SK-N-SH treated with all-trans-retinoic acid at 6 μM for 48 hours (cell line): Measurements from ENCODE around the gene TPRG1.

ENCODE experiments used
- TCF4 ChIP-seq: fragments of 250-450 bp; sonication (Bioruptor Pico); IDR thresholded peaks from 2 replicates; pipeline ENCODE4 v1.8.0; 2021; ENCODE audit warnings: mild to moderate bottlenecking, moderate library complexity, borderline replicate concordance
- TF ChIP-seq, protein P1 (sequence below): fragments of 250-450 bp; sonication (Bioruptor Pico); IDR thresholded peaks from 2 replicates; pipeline ENCODE4 v1.8.0; 2020; ENCODE audit warnings: mild to moderate bottlenecking, moderate library complexity, borderline replicate concordance

DNA sequence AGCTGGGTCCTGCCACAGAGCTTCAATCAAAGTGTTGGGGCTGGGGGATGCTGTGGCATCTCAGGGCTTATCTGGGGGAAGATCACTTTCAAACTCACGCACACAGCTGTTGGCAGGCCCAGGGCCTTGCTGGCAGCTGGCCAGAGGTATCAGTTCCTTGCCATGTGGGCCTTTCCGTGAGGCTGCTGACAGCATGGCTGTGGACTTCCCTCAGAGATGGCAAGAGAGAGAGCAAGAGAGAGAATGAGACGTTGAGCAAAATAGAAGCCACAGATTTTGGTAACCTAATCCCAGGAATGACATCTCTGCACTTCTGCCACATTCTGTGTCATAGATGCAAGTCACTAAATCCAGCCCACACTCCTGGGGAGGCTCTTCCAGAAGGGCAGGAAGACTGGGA lies 91.0 kb downstream of the TPRG1 start:
- TF ChIP-seq, protein P1, sequence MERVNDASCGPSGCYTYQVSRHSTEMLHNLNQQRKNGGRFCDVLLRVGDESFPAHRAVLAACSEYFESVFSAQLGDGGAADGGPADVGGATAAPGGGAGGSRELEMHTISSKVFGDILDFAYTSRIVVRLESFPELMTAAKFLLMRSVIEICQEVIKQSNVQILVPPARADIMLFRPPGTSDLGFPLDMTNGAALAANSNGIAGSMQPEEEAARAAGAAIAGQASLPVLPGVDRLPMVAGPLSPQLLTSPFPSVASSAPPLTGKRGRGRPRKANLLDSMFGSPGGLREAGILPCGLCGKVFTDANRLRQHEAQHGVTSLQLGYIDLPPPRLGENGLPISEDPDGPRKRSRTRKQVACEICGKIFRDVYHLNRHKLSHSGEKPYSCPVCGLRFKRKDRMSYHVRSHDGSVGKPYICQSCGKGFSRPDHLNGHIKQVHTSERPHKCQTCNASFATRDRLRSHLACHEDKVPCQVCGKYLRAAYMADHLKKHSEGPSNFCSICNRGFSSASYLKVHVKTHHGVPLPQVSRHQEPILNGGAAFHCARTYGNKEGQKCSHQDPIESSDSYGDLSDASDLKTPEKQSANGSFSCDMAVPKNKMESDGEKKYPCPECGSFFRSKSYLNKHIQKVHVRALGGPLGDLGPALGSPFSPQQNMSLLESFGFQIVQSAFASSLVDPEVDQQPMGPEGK: no peak
- no peak for TF ChIP-seq TCF4
